Activated effector memory CD4-positive, alpha-beta T cell treated with anti-CD3 and anti-CD28 coated beads, Interleukin-2, amount 50 U/mL, for 16 hours (primary cell): ENCODE results near the gene STX1B.
"Not testable (repeated sequence)": the region's sequence is repeated elsewhere in the genome, so short reads cannot be mapped to it uniquely, and the experiment has no call there.

Source experiments
- DNase-seq: peaks from one replicate; pipeline ENCODE4 v3.0.0-alpha.2; 2020

Gene STX1B

GRCh38 chr16:31010585-31011325, at the start of gene STX1B:
STX1B (minus strand) TSS chr16:31010638; CDS start chr16:31010396, 242 bp downstream.
- DNase-seq, result peak; percentile 71

- DNase-seq, result no peak
Measured at GRCh38 chr16:31055613-31056012, 45.2 kb upstream of the STX1B start.

DNA sequence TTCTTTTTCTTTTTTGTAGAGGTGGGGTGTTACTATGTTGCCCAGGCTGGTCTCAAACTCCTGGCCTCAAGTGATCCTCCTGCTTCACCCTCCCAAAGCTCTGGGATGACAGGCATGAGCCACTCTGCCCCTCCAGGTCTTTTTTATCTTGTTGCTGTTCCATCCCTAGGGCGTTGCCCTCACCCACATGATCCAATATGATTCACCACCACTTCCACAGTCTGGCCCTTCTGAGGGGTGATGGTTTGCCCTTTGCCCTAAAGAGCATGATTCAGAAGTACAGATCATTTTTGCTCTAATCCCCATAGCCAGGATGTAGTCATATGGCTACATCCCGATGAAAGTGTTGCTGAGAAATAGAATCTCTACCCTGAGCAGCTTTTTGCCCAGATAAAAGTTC, 41.7 kb upstream of the STX1B start:
- no peak for DNase-seq

- no peak for DNase-seq
Measured at GRCh38 chr16:31050280-31051030, 40.0 kb upstream of the STX1B start.

- DNase-seq, result no peak
Measured at GRCh38 chr16:31043898-31044481, 33.6 kb upstream of the STX1B start.

GRCh38 chr16:31043352-31043751, 32.9 kb upstream of the STX1B start:
- DNase-seq, result no peak

DNA sequence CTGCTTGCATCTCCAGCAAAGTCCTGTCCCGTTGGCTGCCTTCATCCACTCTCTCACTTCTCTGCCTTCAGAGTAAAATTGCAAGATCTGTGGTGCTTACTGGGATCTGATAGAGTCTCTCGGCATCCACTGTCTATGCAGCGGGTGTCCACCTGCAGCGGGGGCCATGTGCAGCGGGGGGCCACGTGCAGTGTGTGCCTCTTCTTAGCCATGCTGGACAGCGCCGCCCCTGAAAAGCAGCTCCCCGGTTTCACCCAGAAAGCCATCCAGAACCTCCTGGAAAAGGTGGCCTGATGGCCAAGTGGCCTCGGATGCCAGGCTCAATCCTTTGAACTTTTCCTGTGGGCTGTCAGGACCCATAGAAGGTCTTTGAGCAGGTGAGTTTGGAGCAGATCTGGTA, 32.4 kb upstream of the STX1B start:
- DNase-seq, result no peak

- DNase-seq, result no peak
Measured at GRCh38 chr16:31038993-31039392, 28.6 kb upstream of the STX1B start.

GRCh38 chr16:31036691-31037090, 26.3 kb upstream of the STX1B start:
- no peak for DNase-seq

- peak; percentile 96 for DNase-seq
Measured at GRCh38 chr16:31033709-31034492, 23.5 kb upstream of the STX1B start.

GRCh38 chr16:31032736-31033708, 22.6 kb upstream of the STX1B start, which contains the start of gene STX4:
STX4 (plus strand) TSS chr16:31033558; CDS start chr16:31033806, 248 bp downstream.
- peak; percentile 99 for DNase-seq

DNA sequence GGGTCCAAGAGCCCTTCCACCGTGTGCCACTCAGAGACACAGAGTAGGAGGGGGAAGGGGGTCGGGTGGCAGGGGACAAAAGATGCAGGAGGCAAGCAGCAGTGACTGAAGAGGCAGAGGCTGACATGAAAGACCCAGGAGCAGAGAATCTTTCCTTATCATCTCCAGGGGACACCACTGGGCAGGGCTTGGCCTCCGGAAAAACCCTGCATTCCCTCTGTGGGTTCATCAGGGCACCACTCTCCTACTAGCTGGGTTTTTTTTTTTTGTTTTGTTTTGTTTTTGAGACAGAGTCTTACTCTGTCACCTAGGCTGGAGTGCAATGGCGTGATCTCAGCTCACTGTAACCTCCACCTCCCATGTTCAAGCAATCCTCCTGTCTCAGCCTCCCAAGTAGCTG, 20.8 kb upstream of the STX1B start:
- DNase-seq, result no peak

DNA sequence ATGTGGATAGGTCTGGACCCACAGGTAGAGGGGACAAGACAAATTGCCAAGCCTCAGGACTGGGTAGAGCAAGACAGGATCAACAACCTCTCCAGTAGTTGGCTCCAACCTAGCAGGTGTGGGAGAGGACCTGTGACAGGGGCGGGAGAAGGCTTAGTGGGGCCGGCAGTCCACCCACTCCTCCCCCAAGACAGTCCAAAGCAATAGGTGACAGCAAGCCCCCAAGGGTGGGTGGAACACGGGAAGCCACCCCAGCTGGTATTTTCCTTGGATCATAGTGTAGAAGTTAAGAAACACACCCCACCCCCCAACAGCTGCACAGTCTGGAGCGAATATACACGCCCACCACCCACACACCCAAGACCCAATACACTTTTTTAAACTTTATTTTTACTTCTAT, 18.8 kb upstream of the STX1B start:
- DNase-seq, result no peak

GRCh38 chr16:31025339-31025738, 14.9 kb upstream of the STX1B start:
- no peak for DNase-seq

GRCh38 chr16:31023627-31024226, 13.3 kb upstream of the STX1B start:
- no peak for DNase-seq

- DNase-seq, result no peak
Measured at GRCh38 chr16:31023252-31023602, 12.8 kb upstream of the STX1B start.

GRCh38 chr16:31022544-31023251, 12.3 kb upstream of the STX1B start:
- no peak for DNase-seq

DNA sequence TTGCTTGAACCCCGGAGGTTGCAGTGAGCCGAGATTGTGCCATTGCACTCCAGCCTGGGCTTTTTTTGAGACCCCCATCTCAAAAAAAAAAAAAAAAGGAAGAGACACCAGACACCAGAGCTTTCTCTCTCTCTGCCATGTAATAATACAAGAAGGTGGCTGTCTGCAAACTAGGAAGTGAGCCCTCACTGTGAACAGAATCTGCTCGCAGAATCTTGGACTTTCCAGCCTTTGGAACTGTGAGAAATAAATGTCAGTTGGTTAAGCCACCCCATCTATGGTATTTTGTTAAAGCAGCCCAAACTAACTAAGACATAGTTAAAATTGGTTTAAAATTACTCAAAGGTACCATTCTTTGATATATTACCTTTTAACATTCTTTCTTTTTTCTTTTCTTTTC, 10.1 kb upstream of the STX1B start:
- DNase-seq, result no peak

DNA sequence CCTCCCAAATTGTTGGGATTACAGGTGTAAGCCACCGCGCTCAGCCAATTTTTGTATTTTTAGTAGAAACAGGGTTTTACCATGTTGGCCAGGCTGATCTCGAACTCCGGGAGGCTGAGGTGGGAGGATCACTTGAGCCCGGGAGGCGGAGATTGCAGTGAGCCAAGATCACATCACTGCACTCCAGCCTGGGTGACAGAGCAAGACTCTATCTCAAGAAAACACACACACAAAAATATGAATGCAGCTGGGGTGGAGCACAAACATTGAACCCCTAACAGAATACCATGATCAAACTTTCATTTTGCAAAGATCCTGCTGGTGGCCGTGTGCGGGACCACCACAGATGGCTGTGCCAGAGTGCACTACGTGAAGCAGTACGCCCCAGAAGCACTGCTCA, 7.3 kb upstream of the STX1B start:
- not testable (repeated sequence) for DNase-seq

DNA sequence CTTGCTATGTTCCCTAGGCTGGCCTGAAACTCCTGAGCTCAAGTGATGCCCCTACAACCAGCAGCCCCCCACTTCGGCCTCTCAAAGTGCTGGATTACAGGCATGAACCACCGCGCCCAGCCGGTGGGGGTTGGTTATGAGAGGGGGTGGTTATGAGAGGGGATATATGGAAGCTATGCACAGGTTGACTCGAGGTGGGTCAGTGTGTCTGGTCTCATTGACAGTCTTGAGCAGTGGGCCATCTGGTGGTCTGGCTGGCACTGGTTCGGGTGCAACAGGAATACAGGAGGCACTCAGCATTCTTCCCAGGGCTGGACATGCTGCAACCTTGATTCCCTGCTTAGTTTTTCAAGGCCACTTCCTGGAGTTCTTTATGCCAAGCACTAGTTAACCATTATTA, 5.6 kb upstream of the STX1B start:
- DNase-seq, result no peak

DNA sequence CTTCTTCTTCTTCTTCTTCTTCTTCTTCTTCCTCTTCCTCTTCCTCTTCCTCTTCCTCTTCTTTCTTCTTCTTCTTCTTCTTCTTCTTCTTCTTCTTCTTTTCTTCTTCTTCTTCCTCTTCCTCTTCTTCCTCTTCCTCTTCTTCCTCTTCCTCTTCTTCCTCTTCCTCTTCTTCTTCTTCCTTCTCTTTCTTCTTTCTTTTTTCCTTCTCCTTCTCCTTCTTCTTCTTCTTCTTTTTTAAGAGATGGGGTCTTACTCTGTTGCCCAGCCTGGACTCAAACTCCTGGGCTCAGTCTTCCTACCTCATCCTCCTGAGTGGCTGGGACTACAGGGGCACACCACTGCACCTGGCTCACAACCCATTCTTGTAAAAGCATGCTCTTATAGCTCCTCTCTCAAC, 2.9 kb upstream of the STX1B start:
- not testable (repeated sequence) for DNase-seq
